Suprapubic skin (tissue), 3 donors: ENCODE results near the gene MED29.

Source experiments
- EP300 ChIP-seq: sonication (generic); formaldehyde crosslinking; IDR thresholded peaks from one replicate; pipeline ENCODE4 v1.6.1; 2017; ENCODE audit warnings: antibody characterized with exemption
- TF ChIP-seq, protein P1 (sequence below), 2 donors: fragments of 200-600 bp in 1 of 2; fragments of 450-650 bp in 1 of 2; sonication (generic) in 1 of 2; IDR thresholded peaks; one replicate each; pipeline ENCODE4 v1.5.1; 2016 to 2019; ENCODE audit warnings: antibody characterized with exemption in 2 of 2, mild to moderate bottlenecking in 1 of 2, moderate library complexity in 1 of 2

DNA sequence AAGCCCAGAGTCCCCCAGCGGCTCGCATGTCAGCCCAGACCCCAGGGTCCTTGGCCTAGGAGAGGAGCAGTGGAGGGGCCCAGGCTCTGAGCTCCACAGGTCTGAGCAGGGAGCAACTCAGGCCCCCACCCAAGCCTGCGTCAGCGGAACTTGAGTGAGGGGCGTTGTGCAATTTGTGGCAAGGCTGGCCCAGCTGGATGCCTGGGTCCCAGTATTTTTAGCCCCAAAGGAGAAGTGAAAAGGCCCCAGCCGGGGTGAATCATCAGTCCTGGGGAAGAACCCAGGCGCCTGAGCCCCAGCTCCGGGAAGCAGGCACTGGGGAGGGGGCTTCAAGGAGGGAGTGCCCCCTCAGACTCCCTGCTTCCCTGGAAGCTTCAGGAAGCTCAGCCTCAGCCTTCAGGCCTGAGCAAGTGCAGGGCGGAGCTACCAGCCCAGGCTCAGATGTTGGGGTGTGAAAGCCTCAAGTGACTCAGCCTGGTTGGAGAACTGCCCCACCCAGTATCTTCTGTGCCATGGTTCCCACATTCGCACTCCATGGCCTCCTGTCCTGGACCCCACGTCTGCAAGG is 7.2 kb downstream of the MED29 start:
- TF ChIP-seq, protein P1, sequence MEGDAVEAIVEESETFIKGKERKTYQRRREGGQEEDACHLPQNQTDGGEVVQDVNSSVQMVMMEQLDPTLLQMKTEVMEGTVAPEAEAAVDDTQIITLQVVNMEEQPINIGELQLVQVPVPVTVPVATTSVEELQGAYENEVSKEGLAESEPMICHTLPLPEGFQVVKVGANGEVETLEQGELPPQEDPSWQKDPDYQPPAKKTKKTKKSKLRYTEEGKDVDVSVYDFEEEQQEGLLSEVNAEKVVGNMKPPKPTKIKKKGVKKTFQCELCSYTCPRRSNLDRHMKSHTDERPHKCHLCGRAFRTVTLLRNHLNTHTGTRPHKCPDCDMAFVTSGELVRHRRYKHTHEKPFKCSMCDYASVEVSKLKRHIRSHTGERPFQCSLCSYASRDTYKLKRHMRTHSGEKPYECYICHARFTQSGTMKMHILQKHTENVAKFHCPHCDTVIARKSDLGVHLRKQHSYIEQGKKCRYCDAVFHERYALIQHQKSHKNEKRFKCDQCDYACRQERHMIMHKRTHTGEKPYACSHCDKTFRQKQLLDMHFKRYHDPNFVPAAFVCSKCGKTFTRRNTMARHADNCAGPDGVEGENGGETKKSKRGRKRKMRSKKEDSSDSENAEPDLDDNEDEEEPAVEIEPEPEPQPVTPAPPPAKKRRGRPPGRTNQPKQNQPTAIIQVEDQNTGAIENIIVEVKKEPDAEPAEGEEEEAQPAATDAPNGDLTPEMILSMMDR (IDR thresholded peaks at IDR 0.05): no peak
- no peak for TF ChIP-seq EP300
